Subcutaneous adipose tissue (tissue), 4 donors: ENCODE measurements around the gene CHRFAM7A. TPM values are rescaled to one million over a fixed set of nuclear protein-coding genes. Genes with fewer than 3 reads are reported as not detected.
"Not testable (repeated sequence)": the region's sequence is repeated elsewhere in the genome, so short reads cannot be mapped to it uniquely, and the experiment has no call there.

Experiments used
- CTCF ChIP-seq: fragments of 450-650 bp; IDR thresholded peaks from one replicate; pipeline ENCODE4 v1.5.1; 2016; ENCODE audit warnings: low read depth, mild to moderate bottlenecking, control low read depth, antibody characterized with exemption, moderate library complexity
- small RNA-seq: library from RNA; depleted of rRNA; stranded (forward); fragments of <200 nt; gene quantifications from one replicate; pipeline ENCODE3, GENCODE V24; 2016
- total RNA-seq, 4 donors: library from RNA; depleted of rRNA; stranded (reverse); fragments of >200 nt; gene quantifications; one replicate each; pipeline ENCODE4 v1.1.0, GENCODE V29; 2016

Gene CHRFAM7A
- 10 to 100 TPM in 2 of 4 donors, 1 to 10 TPM in 1, not detected in 1; 1.1 to 21.1 (median 10.1) TPM for total RNA-seq

GRCh38 chr15:30392766-30393663 lies at the start of gene CHRFAM7A:
CHRFAM7A (minus strand) TSS chr15:30393540; CDS start chr15:30383351, 10,189 bp downstream.
- not testable (repeated sequence) for TF ChIP-seq CTCF

GRCh38 chr15:30414160-30414559 lies 20.8 kb upstream of the CHRFAM7A start, which contains the start of gene GOLGA8R:
GOLGA8R (minus strand) TSS chr15:30414260; CDS start chr15:30414162, 98 bp downstream.
- not testable (repeated sequence) for TF ChIP-seq CTCF

Small RNA genes within 50 kb of the gene (small RNA-seq; reads per million reads assigned to genes)
- gene AC019322.2, result not detected
- gene RF00019, result 0.49 reads per million
- gene RF00096, result not detected
- gene RN7SL196P, result not detected

Other genes starting within 250 kb of the CHRFAM7A start
- 1 to 10 TPM; 2.0 to 7.5 (median 5.5) TPM for gene GOLGA8R, start 20.7 kb upstream of the CHRFAM7A start, total RNA-seq
- gene GOLGA8Q, start 158.5 kb upstream of the CHRFAM7A start, total RNA-seq, result 1 to 10 TPM; 1.8 to 9.0 (median 5.1) TPM
- 1 to 10 TPM in 2 of 4 donors, under 1 TPM in 1, not detected in 1; 0.65 to 4.1 (median 1.5) TPM for gene GOLGA8H, start 210.5 kb upstream of the CHRFAM7A start, total RNA-seq